ES-I3 (cell line): Measurements from ENCODE around the gene RPRML.

Experiments
- H3K36me3 ChIP-seq: 2 replicates; pipeline ENCODE4 v1.6.1; 2013; ENCODE audit warnings: mild to moderate bottlenecking, low read length, control low read depth, moderate library complexity; ENCODE audit not compliant: insufficient read depth
- H3K4me1 ChIP-seq: 2 replicates; pipeline ENCODE4 v1.6.1; 2013; ENCODE audit warnings: mild to moderate bottlenecking, control low read depth, low read length; ENCODE audit not compliant: insufficient read depth
- H3K9ac ChIP-seq: 2 replicates; pipeline ENCODE4 v1.6.1; 2013; ENCODE audit warnings: low read depth, mild to moderate bottlenecking, low read length, moderate library complexity
- H3K9me3 ChIP-seq: 2 replicates; pipeline ENCODE4 v1.6.1; 2013; ENCODE audit warnings: mild to moderate bottlenecking, low read length, moderate library complexity; ENCODE audit not compliant: control insufficient read depth, insufficient read depth

RPRML gene

DNA sequence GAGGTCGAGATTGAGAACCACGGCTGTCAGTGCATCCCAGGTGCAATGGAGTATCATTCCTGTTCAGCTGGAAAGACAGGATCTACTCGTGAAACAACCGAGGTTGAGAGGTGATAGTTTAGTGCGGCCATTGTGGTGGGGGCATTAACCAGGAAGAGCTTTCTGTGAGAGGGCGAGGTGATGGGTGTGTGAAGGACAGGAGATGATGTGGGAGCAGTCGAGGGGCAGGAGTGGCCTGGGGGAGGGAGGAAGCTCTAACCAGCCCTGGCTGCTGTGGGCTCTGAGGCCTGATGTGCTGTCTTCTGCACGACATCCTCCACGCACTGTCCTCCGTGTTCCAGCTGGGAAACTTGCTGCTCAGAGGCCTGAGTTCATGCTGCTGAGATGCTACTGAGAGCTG, 34.1 kb downstream of the RPRML start:
- no peak overlapping the region for H3K9ac ChIP-seq
- H3K36me3 ChIP-seq = no peaks in the 10 kb centered on the region
- H3K9me3 ChIP-seq = no peaks in the 10 kb centered on the region
- peaks cover 28% of the 10 kb centered on the region; the same call in 1 of the 2 replicates for H3K4me1 ChIP-seq

DNA sequence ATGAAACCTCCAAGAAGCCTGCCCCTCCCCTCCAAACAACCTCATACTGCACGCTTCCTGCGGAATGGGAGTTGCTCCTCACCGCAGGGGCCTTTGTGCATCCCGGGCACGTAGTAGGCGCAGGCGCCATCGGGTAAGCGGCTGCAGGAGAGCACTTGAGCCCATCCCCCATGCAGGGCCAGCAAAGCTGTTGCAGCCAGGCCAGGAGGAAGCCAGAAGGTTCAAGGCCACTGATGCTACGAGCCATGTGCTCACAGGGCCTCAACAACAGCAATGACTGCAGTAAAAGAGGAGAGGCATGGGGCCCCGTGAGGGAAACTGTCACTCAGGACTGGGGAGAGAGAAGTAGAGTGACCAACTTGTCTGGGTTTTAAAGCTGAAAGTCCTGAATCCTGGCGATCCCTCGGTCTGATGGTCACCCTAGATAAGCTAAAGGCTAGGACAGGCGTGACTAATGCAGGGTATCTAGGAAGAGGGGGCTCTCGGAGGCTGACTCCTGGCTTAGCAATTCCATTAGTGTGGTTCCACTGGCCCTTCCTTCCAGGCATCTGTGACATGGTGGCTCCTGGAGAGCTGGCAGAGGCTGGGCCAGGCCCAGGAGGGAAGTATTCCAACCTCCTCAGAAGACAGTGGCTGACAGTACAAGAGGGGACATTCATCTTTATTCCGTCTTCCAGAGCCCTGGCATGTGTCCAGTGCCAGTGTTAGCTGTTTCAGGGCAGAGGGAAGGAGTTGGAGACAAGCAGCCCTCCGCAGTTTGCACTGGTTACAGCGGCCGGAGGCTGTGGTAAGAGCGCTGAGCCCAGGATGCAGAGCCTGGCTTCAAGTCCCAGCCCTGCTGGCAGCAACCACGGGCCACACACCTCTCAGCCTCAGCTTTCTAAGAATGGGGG, 35.3 kb downstream of the RPRML start:
- H3K9ac ChIP-seq = no peak overlapping the region
- H3K36me3 ChIP-seq = peaks cover 3% of the 10 kb centered on the region; the same call in 1 of the 2 replicates
- no peaks in the 10 kb centered on the region for H3K9me3 ChIP-seq
- peaks cover 28% of the 10 kb centered on the region; the same call in 1 of the 2 replicates for H3K4me1 ChIP-seq

DNA sequence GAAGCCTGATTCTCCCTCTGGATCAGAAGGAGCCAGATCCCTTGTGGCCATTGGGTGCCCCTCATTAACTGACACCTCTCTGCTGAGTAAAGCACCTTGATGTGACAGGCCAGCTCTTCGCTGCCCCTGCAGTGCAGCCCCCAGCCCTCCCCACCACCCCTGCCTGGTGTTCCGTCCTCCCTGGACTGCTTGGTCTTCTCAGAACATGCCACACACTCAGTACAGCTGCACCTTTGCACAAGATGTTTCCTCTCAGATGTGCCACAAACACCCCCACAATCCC, 35.9 kb downstream of the RPRML start:
- H3K36me3 ChIP-seq = peaks cover 5% of the 10 kb centered on the region; the same call in 1 of the 2 replicates
- H3K9ac ChIP-seq = no peak overlapping the region
- no peaks in the 10 kb centered on the region for H3K9me3 ChIP-seq
- H3K4me1 ChIP-seq = peaks cover 28% of the 10 kb centered on the region; the same call in 1 of the 2 replicates

DNA sequence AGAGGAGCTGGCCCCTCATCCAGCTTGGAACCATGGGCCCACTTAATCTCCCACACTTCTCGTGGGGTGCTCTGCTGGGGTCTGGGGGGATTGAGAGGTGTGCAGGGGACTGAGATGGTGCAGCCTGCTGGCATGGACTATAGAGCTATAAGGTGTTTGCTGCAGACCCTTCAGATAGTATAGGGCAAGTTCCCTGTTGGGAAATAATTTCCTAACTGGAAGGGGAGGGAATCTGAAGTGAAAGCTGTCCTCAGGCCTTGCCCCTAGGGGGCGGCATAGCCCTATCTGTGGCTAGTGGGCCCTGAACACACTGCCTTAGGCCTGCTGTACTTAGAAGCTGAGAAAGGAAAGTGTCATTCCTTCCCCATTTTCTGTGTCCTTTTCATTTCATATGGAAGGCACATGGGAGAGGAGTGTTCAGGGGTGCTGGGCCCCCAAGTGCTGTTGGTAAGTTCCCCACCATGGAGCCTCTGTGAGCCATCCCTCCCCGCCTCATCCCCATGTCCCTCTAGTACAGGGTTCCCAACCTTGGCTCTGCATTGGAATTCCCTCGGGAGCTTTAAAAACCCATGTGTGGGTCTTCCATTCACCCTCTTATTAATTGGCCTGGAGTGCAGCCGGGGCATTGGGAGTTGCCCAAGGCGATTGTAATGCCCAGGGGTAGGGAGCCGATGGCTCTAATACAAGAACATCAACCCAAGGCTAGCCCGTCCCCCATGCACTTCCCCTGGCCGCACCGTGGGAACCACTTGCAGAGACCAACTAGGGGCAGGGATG, 36.4 kb downstream of the RPRML start:
- Histone ChIP-seq H3K36me3 (peaks cover 5% of the 10 kb centered on the region; the same call in 1 of the 2 replicates), H3K4me1 (peaks cover 28% of the 10 kb centered on the region; the same call in 1 of the 2 replicates), H3K9me3 (no peaks in the 10 kb centered on the region), H3K9ac (no peak overlapping the region)

DNA sequence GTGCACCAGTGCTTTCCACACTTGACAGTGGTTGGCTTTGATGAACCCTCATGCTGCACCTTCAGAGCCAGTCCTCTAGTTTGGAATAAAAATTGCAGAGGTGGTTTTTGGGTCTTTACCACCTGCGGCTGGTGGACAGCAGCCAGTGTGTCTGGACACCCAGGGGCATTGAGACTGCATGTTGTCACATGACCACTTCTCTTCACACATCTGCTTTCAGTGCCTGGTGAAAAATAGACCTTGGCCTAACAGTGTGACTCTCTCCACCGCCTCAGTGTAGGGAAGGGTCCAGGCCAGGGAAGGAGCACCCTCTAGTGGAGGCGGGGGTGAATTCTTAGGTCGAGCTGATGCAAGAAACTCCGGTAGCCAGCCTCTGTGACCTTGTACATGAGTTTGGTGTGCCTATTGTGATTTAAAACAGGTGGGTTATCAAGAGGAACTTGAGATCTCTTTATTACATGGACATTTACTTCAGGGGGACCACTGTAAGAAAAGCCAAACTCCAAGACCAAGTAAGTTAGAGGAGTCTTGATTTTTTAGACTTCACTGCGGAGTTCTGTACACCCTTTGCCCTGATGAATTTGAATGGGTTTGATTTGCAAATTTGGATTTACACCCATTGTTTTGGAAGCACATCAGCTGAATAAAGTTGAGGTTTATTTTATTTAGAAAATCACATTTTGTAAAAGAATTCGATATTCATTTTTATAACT, 38.2 kb downstream of the RPRML start:
- Histone ChIP-seq H3K9ac (no peak overlapping the region), H3K9me3 (no peaks in the 10 kb centered on the region), H3K4me1 (peaks cover 28% of the 10 kb centered on the region; the same call in 1 of the 2 replicates), H3K36me3 (peaks cover 16% of the 10 kb centered on the region)

DNA sequence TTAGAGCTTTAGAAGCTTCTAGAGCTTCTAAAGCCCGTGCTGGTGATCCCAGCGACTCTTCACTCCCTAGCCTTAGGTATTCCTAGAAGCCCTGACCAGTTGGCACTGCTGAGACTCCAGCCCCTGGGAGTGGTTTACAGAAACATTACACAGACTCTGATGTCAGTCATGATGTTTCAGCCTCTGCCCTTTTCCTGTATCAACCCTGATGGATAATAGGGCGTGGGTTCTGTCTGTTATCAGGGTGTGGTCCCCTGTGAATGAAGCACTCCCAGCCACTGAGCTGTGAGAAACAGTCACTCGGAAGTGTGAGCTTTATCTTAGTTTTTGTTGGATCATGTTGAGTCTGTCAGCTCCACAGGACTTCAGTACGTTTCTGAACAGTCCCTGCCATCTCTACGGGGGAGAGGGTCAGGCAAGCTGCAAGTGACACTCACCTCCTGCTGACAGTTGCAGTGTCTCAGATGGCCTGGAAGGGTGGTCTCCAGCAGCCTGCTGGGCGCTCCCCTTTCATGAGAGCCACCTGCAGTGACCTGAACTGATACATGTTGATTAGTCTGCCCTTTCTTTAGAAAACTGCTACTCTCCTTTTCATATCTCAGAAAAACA, 43.3 kb downstream of the RPRML start:
- Histone ChIP-seq H3K36me3 (peaks cover 60% of the 10 kb centered on the region), H3K9ac (no peak overlapping the region), H3K4me1 (no peaks in the 10 kb centered on the region), H3K9me3 (no peaks in the 10 kb centered on the region)

DNA sequence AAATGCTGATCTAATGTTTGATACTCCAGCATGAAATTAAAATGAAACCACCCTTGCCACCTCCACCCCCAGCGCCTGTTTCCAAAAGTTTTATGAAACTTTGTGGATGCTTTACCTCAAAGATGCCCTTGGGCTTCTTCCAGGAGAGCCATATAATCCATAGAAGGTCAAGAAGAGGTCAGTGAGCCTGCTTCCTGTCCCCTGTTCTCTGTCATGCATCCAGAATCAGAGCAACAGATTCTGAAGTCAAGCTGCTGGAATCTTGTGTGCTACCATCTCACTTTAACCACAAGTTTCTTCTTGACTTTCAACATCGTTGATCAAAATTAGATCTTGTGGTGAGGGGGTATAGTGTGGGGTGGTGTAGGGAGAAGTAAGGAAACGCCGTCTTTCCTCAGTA, 47.5 kb downstream of the RPRML start:
- Histone ChIP-seq H3K9me3 (no peaks in the 10 kb centered on the region), H3K9ac (no peak overlapping the region), H3K36me3 (peaks cover 55% of the 10 kb centered on the region), H3K4me1 (no peaks in the 10 kb centered on the region)

DNA sequence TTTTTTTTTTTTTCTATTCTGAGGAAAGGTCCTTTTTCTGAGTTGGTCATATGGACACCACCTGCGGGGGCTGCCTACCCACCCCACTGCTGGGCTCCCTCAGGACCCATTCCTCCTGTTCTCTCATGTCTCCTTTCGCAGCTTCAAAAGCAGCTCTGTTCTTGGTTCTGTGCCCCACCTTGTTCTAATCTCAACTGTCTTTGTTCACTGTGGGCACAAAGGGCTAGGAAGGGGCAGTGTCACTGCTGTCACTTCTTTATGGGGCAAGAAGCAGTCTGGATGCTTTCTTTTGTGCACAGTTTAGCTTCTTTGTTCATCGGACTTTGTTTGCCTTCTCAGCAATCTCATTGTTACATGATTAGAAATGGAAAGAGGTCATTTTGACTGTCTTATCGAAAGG, 49.0 kb downstream of the RPRML start:
- H3K36me3 ChIP-seq = peaks cover 40% of the 10 kb centered on the region
- no peak overlapping the region for H3K9ac ChIP-seq
- no peaks in the 10 kb centered on the region for H3K9me3 ChIP-seq
- no peaks in the 10 kb centered on the region for H3K4me1 ChIP-seq

DNA sequence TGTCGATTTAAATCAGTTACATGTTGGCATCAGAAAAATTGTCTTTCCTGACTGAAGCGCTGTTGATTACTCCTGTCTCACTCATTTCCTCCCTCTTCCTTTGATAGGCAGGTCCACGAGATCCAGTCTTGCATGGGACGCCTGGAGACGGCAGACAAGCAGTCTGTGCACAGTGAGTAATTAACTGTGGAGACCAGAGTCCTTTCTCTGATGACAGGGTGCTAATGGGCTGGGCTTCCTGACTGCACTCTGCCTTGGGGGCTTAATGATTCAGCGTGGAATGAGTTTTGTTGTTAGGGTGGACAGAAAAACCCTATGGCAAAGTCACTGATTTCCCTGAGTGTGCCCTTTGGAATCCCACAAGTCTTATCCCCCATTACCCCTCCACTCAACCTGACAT, 49.6 kb downstream of the RPRML start:
- H3K9me3 ChIP-seq = no peaks in the 10 kb centered on the region
- H3K9ac ChIP-seq = no peak overlapping the region
- H3K36me3 ChIP-seq = peaks cover 36% of the 10 kb centered on the region
- peaks cover 1% of the 10 kb centered on the region; the same call in 1 of the 2 replicates for H3K4me1 ChIP-seq

DNA sequence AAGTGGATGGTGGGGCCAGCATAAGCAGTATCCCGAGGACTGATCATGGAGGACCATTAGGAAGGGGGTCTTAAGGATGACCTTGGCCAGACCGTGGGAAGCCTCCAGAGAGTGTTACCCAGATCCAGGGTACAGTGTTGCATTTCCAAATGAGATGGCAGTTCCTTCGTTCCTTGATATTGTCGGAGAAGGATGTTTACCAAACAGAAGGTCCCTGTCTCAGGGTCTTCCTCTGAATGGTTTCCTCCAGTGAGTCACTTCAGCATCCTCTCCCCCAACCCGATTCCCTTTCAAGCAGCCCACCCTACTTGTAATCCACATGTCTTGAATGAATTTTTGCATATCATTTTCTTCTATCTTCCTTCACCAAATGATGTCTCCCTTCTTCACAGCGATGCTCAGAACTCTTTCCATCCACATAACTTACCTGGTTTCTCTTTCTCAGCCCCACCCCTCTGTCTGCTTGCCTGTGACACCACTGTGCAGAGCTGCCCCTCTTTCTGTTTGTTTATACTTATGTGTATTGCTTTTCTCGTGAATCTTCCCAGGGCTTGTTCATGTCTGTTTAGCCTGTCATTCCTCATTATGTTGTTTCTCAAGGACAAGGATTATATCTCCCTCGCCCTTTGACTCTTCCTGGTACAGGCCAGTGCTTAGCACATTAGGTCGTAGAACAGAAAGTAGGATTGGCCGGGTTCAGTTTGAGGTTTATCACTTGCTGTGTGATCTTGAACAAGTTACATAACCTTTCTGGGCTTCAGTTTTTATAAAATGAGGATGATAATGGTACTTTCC, 50.4 kb downstream of the RPRML start:
- no peak overlapping the region for H3K9ac ChIP-seq
- H3K36me3 ChIP-seq = peaks cover 32% of the 10 kb centered on the region
- peaks cover 7% of the 10 kb centered on the region; the same call in 1 of the 2 replicates for H3K4me1 ChIP-seq
- no peaks in the 10 kb centered on the region for H3K9me3 ChIP-seq
